Esophagus mucosa (tissue), 1 donor: ENCODE measurements around the gene COA1. TPM values are rescaled to one million over a fixed set of nuclear protein-coding genes. Genes with fewer than 3 reads are reported as not detected.
"Not testable (repeated sequence)": the region's sequence is repeated elsewhere in the genome, so short reads cannot be mapped to it uniquely, and the experiment has no call there.

Experiments
- ATAC-seq: fragments of 200-7000 bp; cut with Tn5 transposase; one replicate; pipeline ENCODE4 v1.9.1; 2020
- total RNA-seq: library from RNA; stranded (reverse); gene quantifications from one replicate; pipeline ENCODE4 v1.2.4, GENCODE V29; 2023
- donor health status: DM: yes; HTN: yes; CAD: no.

COA1 gene
- total RNA-seq, 1 donor from 2014 or later: 40.8 TPM

DNA sequence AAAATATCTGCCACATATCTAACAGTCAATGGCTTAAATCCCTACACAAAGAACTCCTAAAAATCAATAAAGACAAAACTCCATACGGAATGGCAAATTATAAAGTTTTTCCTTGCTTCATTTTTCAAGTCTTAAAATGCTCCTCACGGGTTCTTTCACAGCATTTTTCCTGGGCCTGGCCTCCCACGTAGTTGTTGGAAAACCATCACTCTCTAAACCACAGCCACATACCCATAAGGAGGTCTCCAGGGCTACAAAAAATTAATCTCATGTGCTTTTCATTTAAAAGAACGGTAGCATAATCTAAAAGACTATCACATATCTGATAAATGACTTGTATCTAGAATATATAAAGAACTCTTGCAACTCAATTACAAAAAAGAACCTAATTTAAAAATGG lies 2.9 kb downstream of the COA1 start:
- no peak for ATAC-seq

DNA sequence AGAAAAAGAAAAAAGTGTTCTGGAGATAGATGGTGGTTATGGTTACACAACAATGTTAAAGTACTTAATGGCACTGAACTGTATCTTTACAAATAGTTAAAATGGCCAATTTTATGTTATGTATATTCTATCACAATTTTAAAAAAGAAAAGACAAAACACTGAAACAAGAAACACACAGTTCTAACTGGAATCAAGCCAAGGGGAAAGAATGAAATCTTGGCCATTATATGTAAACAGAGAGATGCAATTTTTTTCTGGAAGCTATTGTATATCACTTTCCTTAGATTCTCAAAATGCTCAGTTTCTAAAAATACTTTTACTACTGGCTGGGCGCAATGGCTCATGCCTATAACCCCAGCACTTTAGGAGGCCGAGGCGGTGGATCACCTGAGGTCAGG lies 4.1 kb downstream of the COA1 start:
- ATAC-seq: no peak

DNA sequence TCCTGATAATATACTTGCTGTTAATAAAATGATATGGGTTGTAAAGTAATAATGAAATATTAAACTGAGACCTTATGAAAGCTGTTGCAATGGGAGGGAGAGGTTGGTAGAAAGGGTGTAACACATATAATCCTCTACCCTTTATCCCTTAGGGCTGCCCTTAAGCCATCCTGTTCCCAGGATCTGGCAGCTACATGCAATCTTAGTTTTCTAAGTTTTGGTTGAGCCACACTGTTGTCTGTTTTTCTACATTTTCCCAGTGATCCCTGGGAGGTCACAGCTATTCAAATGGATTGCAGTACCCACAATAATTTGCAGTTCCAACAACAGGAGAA lies 6.3 kb downstream of the COA1 start:
- ATAC-seq: peak; percentile 22

DNA sequence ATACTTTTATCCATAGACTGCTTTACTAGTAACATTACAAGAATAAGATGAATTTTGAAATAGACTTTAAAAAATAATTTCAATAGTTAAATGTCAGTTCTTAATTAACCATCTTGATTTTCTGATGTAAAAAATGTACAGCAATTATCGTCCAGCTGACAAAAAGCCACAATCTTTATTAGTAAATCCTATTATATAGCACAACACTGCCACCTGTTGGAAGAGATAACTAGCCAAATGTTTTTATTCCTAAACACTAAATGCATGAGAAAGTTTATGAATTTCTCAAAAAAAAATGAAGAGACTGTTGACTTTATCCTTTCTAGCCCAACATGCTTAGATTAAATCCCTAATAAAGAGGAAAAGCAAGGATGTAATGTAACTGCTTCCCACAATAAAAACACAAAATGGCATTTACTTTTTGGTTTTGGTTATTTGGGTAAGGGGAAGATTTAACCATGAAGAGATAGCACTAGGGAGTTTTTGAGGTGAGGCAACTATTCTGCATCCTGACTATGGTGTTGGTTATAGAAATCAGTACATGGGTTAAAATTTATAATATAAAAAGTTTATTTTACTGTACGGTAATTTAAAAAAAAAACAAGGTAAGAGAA lies 8.0 kb downstream of the COA1 start:
- ATAC-seq: no peak

DNA sequence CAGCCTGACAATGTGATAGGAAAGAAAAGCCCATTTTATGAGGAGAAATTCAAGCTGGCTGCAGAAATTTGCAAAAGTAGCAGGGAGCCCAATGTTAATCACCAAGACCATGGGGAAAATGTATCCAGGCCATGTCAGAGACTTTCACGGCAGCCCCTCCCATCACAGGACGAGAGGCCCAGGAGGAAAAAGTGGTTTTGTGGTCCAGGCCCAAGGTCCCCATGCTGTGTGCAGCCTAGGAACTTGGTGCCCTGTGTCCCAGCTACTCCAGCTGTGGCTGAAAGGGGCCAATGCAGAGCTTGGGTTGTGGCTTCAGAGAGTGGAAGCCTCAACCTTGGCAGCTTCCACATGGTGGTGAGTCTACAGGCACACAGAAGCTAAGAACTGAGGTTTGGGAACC lies 12.7 kb downstream of the COA1 start:
- ATAC-seq: no peak

DNA sequence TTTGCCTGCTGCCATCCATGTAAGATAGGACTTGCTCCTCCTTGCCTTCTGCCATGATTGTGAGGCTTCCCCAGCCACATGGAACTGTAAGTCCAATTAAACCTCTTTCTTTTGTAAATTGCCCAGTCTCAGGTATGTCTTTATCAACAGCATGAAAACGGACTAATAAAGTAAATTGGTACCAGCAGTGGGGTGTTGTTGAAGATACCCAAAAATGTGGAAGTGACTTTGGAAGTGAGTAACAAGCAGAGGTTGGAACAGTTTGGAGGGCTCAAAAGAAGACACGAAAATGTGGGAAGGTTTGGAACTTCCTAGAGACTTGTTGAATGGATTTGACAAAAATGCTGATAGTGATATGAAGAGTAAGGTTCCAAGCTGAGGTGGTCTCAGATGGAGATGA lies 13.4 kb downstream of the COA1 start:
- ATAC-seq: not testable (repeated sequence)

DNA sequence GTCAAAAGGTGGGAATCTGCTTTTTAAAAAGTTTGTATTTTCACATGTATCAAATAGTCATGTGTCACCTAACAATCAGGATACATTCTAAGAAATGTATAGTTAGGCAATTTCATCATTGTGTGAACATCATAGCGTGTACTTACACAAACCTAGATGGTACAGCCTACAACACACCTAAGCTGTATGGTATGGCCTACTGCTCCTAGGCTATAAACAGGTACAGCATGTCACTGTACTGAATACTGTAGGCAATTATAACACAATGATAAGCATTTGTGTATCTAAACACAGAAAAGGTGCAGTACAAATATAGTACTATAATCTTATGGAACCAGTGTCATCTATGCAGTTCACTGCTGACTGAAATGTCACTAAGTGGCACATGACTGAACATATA lies 17.8 kb downstream of the COA1 start:
- ATAC-seq: no peak

DNA sequence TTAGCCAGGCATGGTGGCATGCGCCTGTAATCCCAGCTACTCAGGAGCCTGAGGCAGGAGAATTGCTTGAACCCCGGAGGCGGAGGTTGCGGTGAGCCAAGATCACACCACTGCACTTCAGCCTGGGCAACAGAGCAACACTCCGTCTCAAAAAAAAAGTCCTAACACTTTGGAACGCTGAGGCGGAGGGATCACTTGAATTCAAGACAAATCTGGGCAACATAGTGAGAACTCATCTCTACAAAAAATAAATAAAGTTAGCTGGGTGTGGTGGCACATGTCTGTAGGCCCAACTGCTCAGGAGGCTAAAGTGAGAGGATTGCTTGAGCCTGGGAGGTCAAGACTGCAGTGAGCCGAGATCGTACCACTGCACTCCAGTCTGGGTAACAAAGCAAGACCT lies 21.3 kb downstream of the COA1 start:
- not testable (repeated sequence) for ATAC-seq

DNA sequence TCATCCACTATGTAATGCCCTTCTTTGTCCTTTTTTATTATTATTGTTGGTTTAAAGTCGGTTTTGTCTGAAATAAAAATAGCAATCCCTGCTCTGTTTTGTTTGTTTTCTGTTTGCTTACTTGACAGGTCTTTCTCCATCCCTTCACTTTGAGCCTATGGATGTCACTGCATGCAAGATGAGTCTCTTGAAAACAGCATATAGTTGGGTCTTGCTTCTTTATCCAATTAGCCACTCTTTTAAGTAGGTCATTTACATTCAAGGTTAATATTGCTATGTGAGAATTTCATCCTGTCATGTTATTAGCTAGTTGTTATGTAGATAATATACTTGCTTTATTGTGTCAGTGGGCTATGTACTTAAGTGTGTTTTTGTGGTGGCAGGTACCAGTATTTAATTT lies 25.8 kb downstream of the COA1 start:
- no peak for ATAC-seq

DNA sequence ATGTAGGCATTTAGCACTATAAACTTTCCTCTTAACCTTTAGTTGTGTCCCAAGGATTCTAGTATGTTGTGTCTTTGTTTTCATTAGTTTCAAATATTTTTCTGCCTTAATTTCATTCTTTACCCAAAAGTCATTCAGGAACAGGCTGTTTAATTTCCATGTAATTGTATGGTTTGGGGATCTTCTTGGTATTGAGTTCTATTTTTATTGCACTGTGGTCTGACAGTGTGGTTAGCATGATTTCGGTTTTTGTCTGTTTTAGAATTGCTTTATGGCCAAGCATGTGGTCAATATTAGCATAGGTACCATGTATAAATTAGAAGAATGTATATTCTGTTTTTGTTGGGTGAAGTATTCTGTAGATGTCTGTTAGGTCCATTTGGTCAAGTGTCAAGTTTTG lies 26.3 kb downstream of the COA1 start:
- ATAC-seq: no peak

DNA sequence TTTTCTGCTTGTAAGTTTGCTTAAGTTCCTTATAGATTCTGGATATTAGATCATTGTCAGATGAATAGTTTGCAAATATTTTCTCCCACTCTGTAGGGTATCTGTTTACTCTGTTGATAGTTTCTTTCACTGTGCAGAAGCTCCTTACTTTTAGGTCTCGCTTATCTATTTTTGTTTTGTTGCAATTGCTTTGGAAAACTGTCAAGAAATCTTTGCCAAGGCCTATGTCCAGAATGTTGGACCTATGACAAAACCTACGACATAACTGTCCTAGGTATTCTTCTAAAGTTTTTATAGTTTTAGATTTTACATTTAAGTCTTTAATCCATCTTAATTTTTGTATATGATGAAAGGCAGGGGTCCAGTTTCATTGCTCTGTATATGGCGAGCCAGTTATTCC lies 27.4 kb downstream of the COA1 start:
- no peak for ATAC-seq

DNA sequence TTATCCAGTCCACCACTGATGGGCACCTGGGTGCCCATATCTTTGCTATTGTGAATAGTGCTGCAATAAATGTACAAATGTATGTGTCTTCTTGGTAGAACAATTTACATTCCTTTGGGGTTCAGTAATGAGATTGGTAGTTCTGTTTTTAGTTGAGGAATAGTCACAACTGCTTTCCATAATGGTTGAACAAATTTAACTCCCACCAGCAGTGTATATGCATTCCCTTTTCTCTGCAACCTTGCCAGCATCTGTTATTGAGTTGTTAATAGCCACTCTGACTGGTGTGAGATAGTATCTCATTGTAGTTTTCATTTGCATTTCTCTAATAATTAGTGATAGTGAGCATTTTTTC lies 27.8 kb downstream of the COA1 start:
- no peak for ATAC-seq

DNA sequence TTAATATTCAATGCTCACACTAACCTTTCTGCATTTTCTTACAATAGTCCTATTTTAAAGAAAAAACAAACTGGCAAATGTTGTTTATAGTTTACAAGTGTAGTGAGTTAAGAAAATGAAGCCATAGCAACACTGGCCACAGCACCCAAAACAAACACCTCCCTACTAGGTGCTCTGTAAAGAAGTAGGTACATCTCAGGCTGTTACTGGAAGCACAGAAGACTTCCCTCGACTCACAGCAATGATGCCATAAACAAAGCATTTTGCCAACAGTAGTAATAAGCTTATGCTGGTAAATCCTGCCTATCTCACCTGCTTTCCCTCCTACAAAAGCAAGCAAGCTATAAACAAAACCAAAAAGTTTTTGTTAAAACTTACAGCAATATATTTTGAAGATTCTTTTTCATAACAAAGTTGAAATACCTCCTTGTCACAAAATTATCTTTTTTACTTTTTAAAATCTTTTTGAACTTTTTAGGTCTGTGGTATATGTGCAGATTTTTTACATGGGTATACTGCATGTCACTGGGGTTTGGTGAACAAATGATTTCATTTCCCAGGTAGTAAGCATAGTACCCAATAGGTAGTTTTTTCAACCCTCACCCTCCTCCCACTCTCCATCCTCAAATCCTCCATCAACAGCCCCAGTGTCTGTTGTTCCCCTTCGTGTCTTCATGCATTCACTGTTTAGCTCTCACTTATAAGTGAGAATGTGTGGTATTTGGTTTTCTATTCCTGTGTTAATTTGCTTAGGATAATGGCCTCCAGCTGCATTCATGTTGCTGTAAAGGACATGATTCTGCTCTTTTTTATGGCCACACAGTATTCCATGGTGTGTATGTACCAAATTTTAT lies 28.4 kb downstream of the COA1 start:
- ATAC-seq: no peak

DNA sequence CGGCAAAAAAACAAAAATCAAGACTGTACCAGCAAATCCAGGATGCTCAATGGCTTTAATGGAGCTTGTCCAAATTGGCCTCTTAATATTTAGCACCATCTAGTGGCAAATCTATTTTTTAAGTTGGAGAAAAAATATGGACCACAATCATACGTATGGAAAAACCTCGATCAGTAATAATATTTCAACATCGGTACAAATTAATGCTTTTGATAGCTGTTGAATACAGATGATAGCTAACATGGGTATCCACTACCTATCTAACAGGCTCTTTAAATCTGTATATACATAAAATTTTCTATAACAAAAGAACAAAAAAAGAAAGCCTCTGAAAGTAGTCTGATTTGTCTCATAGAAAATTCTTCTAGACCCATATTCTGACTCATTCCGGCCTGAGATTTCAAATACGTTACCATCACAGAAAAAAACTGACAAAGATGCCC lies 29.2 kb downstream of the COA1 start:
- ATAC-seq: peak; percentile 70

DNA sequence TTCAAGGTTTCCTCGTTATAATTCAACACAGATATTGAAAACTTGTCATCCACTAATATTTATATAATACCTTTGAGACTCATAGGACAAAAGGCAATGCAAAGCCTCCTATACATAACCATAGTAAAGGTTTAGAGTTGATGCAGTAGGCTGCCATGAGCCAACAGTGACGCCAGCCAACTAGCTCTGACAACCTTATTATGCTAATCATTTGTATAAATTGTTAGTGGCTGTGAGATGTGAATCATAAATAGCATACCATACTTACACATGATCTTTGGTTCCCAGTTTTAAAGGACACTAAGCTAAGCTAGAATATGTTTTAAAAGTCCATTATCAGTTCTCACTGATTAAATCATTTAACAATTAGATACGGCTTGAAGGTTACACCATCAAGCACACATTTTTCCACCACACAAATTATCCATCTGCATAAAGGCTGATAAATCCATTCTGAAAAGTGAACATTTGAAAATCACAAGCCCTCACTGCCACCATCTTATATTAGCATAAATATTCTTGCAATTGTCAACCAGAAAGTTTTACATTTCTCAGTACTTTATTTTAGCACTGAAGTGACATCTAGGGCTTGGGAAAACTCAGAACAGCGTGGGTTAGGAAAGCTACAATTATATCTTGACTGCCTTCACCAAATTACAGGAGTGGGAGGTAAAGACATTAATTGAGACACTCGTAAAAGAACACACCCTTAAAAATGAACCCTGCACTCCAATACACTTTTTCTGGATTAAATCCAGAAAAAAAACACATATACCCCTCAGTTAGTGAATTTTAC lies 30.7 kb downstream of the COA1 start:
- peak; percentile 52 for ATAC-seq

DNA sequence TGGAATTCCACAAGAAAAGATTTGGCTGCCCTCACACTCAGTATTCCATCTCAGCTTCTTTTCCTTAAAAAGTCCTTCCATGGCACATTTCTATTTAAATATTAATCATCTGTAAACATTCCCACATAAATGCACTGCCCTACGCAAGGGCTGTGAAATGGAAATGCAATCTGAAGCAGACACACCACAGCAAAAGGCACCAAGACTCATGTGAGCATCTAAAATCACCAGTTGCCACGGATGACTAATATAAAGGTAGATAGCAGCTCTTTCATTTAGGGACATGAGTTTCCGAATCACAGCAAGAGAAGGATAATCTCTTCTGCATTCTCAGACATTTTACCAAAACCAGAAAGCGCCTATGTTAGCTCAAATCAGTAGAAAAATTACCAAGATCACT lies 31.6 kb downstream of the COA1 start:
- no peak for ATAC-seq

DNA sequence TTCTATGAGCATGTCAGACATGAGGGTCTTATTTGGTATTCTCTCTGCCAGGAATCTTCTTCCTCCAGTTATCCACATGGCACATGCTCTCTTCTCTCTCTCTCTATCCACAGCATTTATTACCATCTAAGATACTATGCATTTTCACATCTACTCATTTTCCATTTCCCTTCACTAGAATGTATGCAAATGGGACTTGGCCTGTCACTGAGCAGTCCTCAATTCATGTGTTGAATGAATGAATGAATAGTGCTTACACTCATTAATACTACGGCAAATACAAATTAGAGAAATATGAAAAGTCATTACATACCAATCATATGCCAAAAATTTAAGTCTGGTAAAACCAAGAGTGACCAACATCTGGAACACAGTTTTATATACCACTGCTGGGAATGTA lies 34.0 kb downstream of the COA1 start:
- no peak for ATAC-seq

DNA sequence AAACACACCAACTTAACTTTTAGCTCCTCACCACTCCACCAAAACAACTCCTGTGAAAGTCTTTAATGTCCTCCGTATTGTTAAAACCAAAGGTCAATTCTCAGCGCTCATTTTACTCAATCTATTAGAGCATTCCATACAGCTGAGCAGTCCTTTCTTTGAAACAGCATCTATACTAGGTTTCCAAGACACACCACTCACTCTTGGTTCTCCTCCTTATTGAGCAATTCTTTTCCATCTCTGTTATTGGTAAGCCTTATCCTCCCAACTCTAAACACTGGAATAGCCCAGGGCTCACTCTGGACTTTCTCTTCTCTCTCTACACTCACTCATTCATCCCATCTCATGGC lies 34.9 kb downstream of the COA1 start:
- ATAC-seq: no peak

DNA sequence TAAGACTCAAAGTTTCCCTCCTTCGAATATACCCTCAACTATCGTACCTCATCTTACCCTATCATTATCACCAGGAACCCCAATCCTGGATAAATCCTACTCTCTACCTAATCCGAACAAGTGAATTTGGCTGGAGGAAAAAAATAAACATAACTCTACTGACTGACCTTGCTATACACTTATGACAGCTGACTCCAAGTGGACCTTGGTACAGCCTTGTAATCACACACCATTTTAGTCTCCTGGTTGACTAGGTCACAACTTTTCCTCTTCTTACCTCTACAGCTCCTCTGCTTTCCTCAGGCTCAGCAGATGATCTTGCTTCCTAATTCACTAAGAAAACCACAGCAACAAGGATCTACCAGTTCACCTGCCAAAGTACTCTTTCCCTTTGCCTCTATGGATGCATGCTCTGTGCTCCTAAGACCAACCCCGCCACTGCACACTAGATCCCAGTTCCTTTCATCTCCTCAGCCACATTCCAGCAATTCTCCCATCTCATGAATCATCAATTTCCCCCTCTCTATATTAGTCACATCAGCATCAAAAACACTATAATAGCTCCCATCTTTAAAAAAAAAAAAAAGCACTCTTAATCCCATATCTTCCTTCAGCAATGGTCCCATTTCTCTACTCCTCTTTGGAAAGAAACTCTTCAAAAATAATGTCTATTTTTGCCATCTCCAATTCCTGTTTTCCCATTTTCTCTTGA lies 35.5 kb downstream of the COA1 start:
- no peak for ATAC-seq

DNA sequence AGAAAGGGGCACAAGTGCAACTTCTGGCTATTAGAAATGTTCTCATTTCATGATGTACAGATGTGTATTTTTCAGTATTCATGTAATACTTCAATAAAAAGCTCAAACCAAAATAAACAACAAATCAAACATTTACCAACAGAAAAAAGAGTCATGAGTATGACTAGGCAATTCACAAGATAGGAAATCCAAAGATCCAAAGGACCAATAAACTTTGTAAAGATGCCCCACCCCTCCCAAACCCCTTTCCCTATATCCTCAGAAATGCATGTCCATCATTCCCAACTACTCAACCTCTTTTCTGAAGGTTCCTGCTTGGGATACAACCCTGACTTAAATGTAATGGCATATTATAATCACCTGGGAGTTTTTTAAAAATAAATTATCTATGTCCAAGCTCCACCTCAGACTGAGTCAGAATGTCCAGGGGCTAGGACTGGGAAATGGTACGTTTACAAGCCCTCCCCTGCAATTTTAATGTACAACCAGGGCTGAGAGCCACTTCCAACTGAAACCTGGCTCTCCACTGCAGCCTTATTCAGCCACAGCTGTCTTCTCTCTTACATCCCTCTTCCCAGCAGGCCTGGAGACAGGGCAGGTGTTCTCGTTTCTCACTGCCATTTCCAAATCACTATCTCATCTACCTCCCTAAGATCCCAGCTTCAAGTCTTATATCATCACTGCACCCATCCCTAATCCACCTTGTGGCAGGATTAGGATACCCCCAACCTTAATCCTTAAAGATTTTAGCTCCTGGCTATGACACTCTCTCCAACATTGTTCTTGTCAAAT lies 36.5 kb downstream of the COA1 start:
- ATAC-seq: no peak

DNA sequence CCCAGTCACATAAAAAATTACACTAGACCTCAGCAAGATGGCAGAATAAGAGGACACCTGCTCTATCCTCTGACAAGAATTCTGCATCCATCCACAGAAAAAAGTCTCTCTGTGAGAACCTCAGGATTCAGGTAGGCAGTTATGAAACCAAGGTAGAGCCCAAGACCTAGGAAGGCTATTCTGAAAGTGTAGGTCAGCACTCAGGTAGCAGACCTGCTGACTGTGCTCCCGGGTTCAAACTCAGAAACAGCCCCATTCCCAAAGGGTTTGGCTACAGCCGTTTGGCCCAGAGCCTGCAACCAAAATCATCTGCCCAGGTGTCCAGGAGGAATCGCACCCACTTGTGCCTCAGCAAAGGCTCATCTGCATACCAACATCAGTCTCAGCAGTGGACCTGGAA lies 37.7 kb downstream of the COA1 start:
- no peak for ATAC-seq

DNA sequence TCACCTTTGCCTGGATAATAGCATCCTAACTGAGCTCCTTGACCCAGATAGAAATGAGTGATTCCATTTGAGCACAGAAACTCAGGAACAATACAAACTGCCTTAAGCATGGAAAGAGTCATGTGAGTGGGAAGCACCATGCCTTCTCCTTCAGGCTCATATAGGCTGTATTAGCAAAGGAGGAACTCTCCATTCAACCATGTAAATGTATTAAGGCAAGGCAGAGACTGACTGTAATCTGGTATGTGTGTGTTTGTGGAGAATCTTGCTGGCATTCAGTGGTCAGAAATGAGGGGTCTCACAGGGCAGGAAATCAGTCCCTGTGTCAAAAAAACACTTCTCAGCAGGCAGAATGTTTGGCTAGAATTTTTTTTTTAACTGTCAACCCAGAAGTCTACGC lies 40.2 kb downstream of the COA1 start:
- no peak for ATAC-seq
